GM12873 (cell line): ENCODE measurements around the gene MMEL1.

Source experiments
- CTCF ChIP-seq: IDR thresholded peaks from 2 replicates; pipeline ENCODE4 v1.5.1; 2012; ENCODE audit warnings: low read depth, mild to moderate bottlenecking, moderate library complexity, low read length, control low read depth; ENCODE audit not compliant: insufficient read depth; ENCODE audit errors: missing control alignments

MMEL1 gene

DNA sequence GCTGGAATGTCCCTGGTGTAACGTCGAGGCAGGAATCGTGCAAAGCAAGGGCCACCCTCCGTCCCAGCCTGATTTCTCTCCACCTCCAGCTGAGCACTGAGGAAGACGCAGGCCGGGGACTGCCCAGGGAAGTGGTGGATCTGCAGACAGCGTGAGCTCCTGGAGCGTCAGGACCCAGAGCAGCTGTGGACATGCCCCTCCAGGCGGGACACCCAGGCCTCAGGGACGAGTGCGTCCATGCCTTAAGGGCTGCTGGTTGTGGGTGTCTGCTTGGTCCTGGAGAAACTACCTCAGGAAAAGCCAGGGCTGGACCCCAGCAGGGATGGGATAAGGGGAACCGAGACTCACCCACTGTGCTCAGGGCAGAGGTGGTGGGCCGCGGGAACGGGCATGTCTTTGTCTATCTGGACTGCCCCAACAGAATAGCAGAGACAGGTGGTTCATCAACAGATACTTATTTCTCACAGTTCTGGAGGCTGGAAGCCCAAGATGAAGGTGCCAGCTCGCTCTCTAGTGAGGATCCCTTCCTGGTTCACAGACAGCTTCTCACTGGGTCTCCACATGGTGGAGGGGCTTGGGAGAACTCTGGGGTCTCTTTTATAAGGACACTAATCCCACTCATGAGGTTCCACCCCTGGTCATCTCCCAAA lies 5.8 kb upstream of the MMEL1 start:
- TF ChIP-seq CTCF: no peak

- TF ChIP-seq CTCF: no peak
Observed at GRCh38 chr1:2637442-2638145, 4.8 kb upstream of the MMEL1 start.

GRCh38 chr1:2636733-2637132 lies 3.9 kb upstream of the MMEL1 start:
- TF ChIP-seq CTCF: no peak

DNA sequence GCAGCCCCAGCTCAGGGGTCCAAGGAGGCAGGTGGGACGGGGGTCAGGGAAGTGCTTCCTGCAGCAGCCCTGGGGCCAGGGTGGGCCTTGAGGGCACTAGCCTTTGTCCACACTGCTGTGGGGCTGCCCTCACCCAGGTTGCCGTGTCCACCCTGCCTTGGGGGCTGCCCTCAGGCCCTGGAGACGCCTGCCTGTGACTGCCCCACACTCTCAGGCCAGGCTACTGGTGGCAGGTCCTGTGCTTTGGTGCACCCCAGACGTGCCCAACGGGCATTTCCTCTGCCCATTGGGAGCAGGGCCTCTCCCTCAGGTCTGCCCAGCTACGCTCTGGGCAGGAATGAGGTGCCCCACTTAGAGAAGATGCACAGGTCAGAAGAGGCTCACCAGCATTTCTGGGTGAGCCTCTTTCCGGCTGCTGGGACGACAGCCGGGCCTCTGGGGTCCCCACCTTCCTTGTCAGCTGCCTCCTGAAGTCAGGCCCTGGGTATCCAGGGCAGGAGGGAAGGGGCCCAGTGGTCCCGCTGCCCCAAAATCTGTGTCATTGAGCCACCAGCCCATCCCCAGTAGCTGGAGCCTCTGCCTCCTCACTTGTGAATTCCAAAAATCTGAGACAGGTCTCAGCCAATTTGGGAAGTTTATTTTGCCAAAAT lies 2.7 kb upstream of the MMEL1 start:
- no peak for TF ChIP-seq CTCF

- no peak for TF ChIP-seq CTCF
Observed at GRCh38 chr1:2633936-2634491, 1.2 kb upstream of the MMEL1 start.

DNA sequence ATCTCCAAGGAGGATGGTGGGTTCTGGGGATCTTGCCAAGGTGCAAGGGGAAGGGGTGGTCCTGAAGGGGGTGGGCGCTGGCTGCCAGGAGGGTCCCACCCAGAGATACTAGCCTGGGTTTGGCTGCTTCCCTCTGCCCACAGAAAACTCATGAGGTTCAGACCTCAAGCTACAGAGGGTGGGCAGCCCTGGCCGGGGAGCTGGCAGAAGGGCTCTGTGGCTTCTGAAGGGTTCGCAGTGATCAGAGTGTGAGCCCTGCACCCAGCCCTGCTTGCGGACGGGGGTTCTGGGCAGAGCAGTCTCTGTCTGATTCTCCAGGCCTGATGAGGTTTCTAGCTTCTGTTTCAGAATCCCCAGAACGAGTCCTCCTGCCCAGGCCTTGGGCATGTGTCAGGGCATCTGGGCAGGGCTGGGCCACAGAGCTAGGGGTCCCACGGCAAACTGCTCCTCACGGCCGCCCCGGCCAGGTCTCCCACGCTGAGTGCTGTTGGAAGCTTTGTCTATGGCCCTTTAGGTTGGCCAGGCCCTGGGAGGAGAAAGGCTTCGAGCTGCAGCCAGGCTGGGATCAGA lies 635 bp upstream of the MMEL1 start:
- no peak for TF ChIP-seq CTCF

GRCh38 chr1:2632051-2632430 lies 775 bp downstream of the MMEL1 start:
- no peak for TF ChIP-seq CTCF
